Measurements from ENCODE around the gene PLCB1.

GRCh38 chr20:8208226-8208625 lies 76.2 kb downstream of the PLCB1 start:
- no peak for TF ChIP-seq CTCF (conservative IDR thresholded peaks at IDR 0.05; ENCODE audit: low read depth, low read length)
- TF ChIP-seq EZH2 (IDR thresholded peaks at IDR 0.05; ENCODE audit: low read length, unreplicated experiment): no peak

Measured in PC-3 (cell line).